Spinal cord (tissue), 10 donors: Measurements from ENCODE around the gene SNRNP200. TPM values are rescaled to one million over a fixed set of nuclear protein-coding genes. Genes with fewer than 3 reads are reported as not detected.
A peak's percentile ranks its signal among the peaks of the same experiment; 100 is the strongest.

Experiments
- DNase-seq, 6 donors: peaks; one replicate each; pipeline versions ENCODE4 v3.0.0 to v3.0.0-alpha.2; 2013 to 2015; ENCODE audit warnings: low spot score in 6 of 6, low read depth in 4 of 6
- H3K27ac ChIP-seq: one replicate; pipeline ENCODE4 v1.5.1; 2013; ENCODE audit warnings: low read depth, low read length, control low read depth
- H3K27me3 ChIP-seq: one replicate; pipeline ENCODE4 v1.6.1; 2013; ENCODE audit warnings: low read length; ENCODE audit not compliant: control insufficient read depth, insufficient read depth
- H3K36me3 ChIP-seq: one replicate; pipeline ENCODE4 v1.6.1; 2013; ENCODE audit warnings: low read length; ENCODE audit not compliant: control insufficient read depth, insufficient read depth
- H3K4me1 ChIP-seq: one replicate; pipeline ENCODE4 v1.6.1; 2013; ENCODE audit warnings: low read length; ENCODE audit not compliant: control insufficient read depth, insufficient read depth
- H3K4me3 ChIP-seq: one replicate; pipeline ENCODE4 v1.5.1; 2013; ENCODE audit warnings: low read depth, low read length, control low read depth
- H3K9me3 ChIP-seq: one replicate; pipeline ENCODE4 v1.6.1; 2013; ENCODE audit warnings: low read length; ENCODE audit not compliant: control insufficient read depth, insufficient read depth
- WGBS: methylation state at CpG from one replicate; pipeline ENCODE4 v1.1.5; 2013; ENCODE audit warnings: missing lambda C conversion rate; ENCODE audit not compliant: insufficient coverage; 5-methylcytosine and 5-hydroxymethylcytosine counted together
- polyA plus RNA-seq, 2 donors: library from polyadenylated mRNA; unstranded; fragments of 120-200 nt; gene quantifications; one replicate each; pipeline ENCODE4 v1.2.1, GENCODE V29; 2013; ENCODE audit not compliant: insufficient read length in 2 of 2
- total RNA-seq, 2 donors: library from RNA; depleted of rRNA in 1 of 2; stranded (reverse); fragments of 120-200 nt in 1 of 2; fragments of >200 nt in 1 of 2; gene quantifications; one replicate each; pipeline versions ENCODE4 v1.2.3 to v1.2.4, GENCODE V29; 2013 to 2014
- donor health status: healthy.

Gene SNRNP200
- total and polyA plus RNA-seq, 4 donors = 63.5 to 166 (median 113) TPM

- H3K4me3 ChIP-seq = peak within 1 kb of the TSS; percentile 96
- H3K9me3 ChIP-seq = no peaks in the 10 kb centered on the region
- peaks cover 25% of the 10 kb centered on the region for H3K4me1 ChIP-seq
- H3K36me3 ChIP-seq = peaks cover 54% of the 10 kb centered on the region
- peak; percentile 87 to 99 (median 96) for DNase-seq
- H3K27ac ChIP-seq = peak within 1 kb of the TSS; percentile 91
- H3K27me3 ChIP-seq = no peaks in the 10 kb centered on the region
- under 1% methylated on average over 81 of the region's 81 CpGs for WGBS
Measured at GRCh38 chr2:96265840-96266679, 39.3 kb downstream of the SNRNP200 start, which contains the start of the genes CIAO1 and TMEM127. Gene CIAO1, plus strand, starts transcription at chr2:96266225. Its CDS starts 126 bp downstream, at chr2:96266351. Gene TMEM127, minus strand, starts transcription at chr2:96265997. Its CDS starts 616 bp downstream, at chr2:96265381.

- peak in 3 of 6 donors; percentile 19 to 78 (median 35) for DNase-seq
- peaks cover 54% of the 10 kb centered on the region for H3K36me3 ChIP-seq
- peak overlapping the region; percentile 91 for H3K27ac ChIP-seq
- WGBS = under 1% methylated on average over 49 of the region's 49 CpGs
- H3K9me3 ChIP-seq = no peaks in the 10 kb centered on the region
- peaks cover 31% of the 10 kb centered on the region for H3K4me1 ChIP-seq
- H3K27me3 ChIP-seq = no peaks in the 10 kb centered on the region
- H3K4me3 ChIP-seq = peak overlapping the region; percentile 96
Measured at GRCh38 chr2:96265349-96265839, 40.0 kb downstream of the SNRNP200 start.

- H3K9me3 ChIP-seq = no peaks in the 10 kb centered on the region
- H3K4me3 ChIP-seq = peak overlapping the region; percentile 96
- peaks cover 32% of the 10 kb centered on the region for H3K4me1 ChIP-seq
- peak in 3 of 6 donors; percentile 32 to 87 (median 70) for DNase-seq
- peak overlapping the region; percentile 40 for H3K27ac ChIP-seq
- H3K36me3 ChIP-seq = peaks cover 50% of the 10 kb centered on the region
- 14% methylated on average over 29 of the region's 33 CpGs for WGBS
- H3K27me3 ChIP-seq = no peaks in the 10 kb centered on the region
Measured at GRCh38 chr2:96264656-96265348, 40.5 kb downstream of the SNRNP200 start.

- 86% methylated on average over 4 of the region's 4 CpGs for WGBS
- Histone ChIP-seq H3K9me3 (no peaks in the 10 kb centered on the region), H3K4me1 (peaks cover 35% of the 10 kb centered on the region), H3K4me3 (peak overlapping the region; percentile 96), H3K27me3 (no peaks in the 10 kb centered on the region), H3K36me3 (peaks cover 43% of the 10 kb centered on the region), H3K27ac (no peak overlapping the region)
- no peak for DNase-seq
Measured at GRCh38 chr2:96264086-96264485, 41.3 kb downstream of the SNRNP200 start.

GRCh38 chr2:96262306-96262705 is 43.0 kb downstream of the SNRNP200 start:
- Histone ChIP-seq H3K4me1 (peaks cover 32% of the 10 kb centered on the region), H3K4me3 (no peak overlapping the region), H3K27me3 (no peaks in the 10 kb centered on the region), H3K9me3 (no peaks in the 10 kb centered on the region), H3K36me3 (peaks cover 34% of the 10 kb centered on the region), H3K27ac (no peak overlapping the region)
- 85% methylated on average over 1 of the region's 2 CpGs for WGBS
- DNase-seq = no peak

- H3K27me3 ChIP-seq = no peaks in the 10 kb centered on the region
- 97% methylated on average over 5 of the region's 6 CpGs for WGBS
- peaks cover 25% of the 10 kb centered on the region for H3K4me1 ChIP-seq
- H3K36me3 ChIP-seq = peaks cover 36% of the 10 kb centered on the region
- H3K27ac ChIP-seq = no peak overlapping the region
- no peak overlapping the region for H3K4me3 ChIP-seq
- no peak for DNase-seq
- no peaks in the 10 kb centered on the region for H3K9me3 ChIP-seq
Measured at GRCh38 chr2:96261328-96262003, 43.9 kb downstream of the SNRNP200 start.

GRCh38 chr2:96260387-96261260 is 44.7 kb downstream of the SNRNP200 start:
- H3K4me1 ChIP-seq = peaks cover 25% of the 10 kb centered on the region
- no peaks in the 10 kb centered on the region for H3K9me3 ChIP-seq
- WGBS = 62% methylated on average over 8 of the region's 10 CpGs
- H3K27ac ChIP-seq = no peak overlapping the region
- peak in 2 of 6 donors; percentile 10 to 18 for DNase-seq
- H3K4me3 ChIP-seq = no peak overlapping the region
- peaks cover 42% of the 10 kb centered on the region for H3K36me3 ChIP-seq
- H3K27me3 ChIP-seq = no peaks in the 10 kb centered on the region

- no peak for DNase-seq
- H3K27me3 ChIP-seq = no peaks in the 10 kb centered on the region
- 72% methylated on average over 5 of the region's 5 CpGs for WGBS
- H3K27ac ChIP-seq = no peak overlapping the region
- peaks cover 48% of the 10 kb centered on the region for H3K36me3 ChIP-seq
- H3K9me3 ChIP-seq = no peaks in the 10 kb centered on the region
- H3K4me3 ChIP-seq = no peak overlapping the region
- peaks cover 20% of the 10 kb centered on the region for H3K4me1 ChIP-seq
Measured at GRCh38 chr2:96259497-96259921, 45.8 kb downstream of the SNRNP200 start.
